Activated CD8-positive, alpha-beta memory T cell treated with anti-CD3 and anti-CD28 coated beads, Interleukin-2, amount 10 ng/mL, durations not matched to agents 7 days and 5 days (primary cell): ENCODE measurements around the gene DDX39B. TPM values are rescaled to one million over a fixed set of nuclear protein-coding genes. Genes with fewer than 3 reads are reported as not detected.

ENCODE experiments used
- ATAC-seq: fragments of 150-1000 bp; cut with Tn5 transposase; one replicate; pipeline ENCODE4 v1.10.0; 2021; ENCODE audit warnings: moderate library complexity
- CTCF ChIA-PET: fragments of 350-600 bp; sonication (Branson Sonifier 250); formaldehyde crosslinking; loops from one replicate; lab custom pipeline; 2021; ENCODE audit warnings: antibody characterized with exemption; lab: Charles Lee
- DNase-seq: peaks from one replicate; pipeline ENCODE4 v3.0.0-alpha.2; 2020
- H3K27ac Mint-ChIP-seq: one replicate; pipeline ENCODE4 v1.8.0; 2021; ENCODE audit warnings: mild to moderate bottlenecking, mixed read lengths
- H3K27me3 Mint-ChIP-seq: one replicate; pipeline ENCODE4 v1.8.0; 2021; ENCODE audit warnings: mixed read lengths
- H3K36me3 Mint-ChIP-seq: one replicate; pipeline ENCODE4 v1.8.0; 2021; ENCODE audit warnings: mild to moderate bottlenecking, mixed read lengths
- H3K4me1 Mint-ChIP-seq: one replicate; pipeline ENCODE4 v1.8.0; 2021; ENCODE audit warnings: mixed read lengths
- H3K4me3 Mint-ChIP-seq: one replicate; pipeline ENCODE4 v1.8.0; 2021; ENCODE audit warnings: mild to moderate bottlenecking, moderate library complexity, mixed read lengths
- H3K9me3 Mint-ChIP-seq: one replicate; pipeline ENCODE4 v1.8.0; 2022; ENCODE audit warnings: low read depth, mixed read lengths
- total RNA-seq, 2 experiments: library from RNA; stranded (reverse); gene quantifications; one replicate each; pipeline ENCODE4 v1.2.3, GENCODE V29; 2021

Gene DDX39B
- total RNA-seq, 2 experiments from 2014 or later, result 495 to 503 TPM

- peak within 1 kb of the TSS; percentile 89 for H3K4me3 Mint-ChIP-seq
- DNase-seq (peak; percentile 87), ATAC-seq (peak; percentile 59)
- H3K4me1 Mint-ChIP-seq, result peaks cover 92% of the 10 kb centered on the region
- H3K9me3 Mint-ChIP-seq, result no peaks in the 10 kb centered on the region
- H3K27me3 Mint-ChIP-seq, result peaks cover 24% of the 10 kb centered on the region
- CTCF ChIA-PET, result interaction anchor here (1.4 to 17.5 kb wide), 9 partner anchors 9 to 26 kb away, joined by 5 to 931 read pairs (median 93); partner anchors contain the start of genes ATP6V1G2, LST1, LTB and NCR3
- peak within 1 kb of the TSS; percentile 94 for H3K27ac Mint-ChIP-seq
- H3K36me3 Mint-ChIP-seq, result peaks cover 22% of the 10 kb centered on the region
These were observed 30.5 kb upstream of the DDX39B start, which contains the start of gene LTA for GRCh38 chr6:31572041-31572911. LTA (plus strand) TSS chr6:31572289; CDS start chr6:31572743, 454 bp downstream.

DNA sequence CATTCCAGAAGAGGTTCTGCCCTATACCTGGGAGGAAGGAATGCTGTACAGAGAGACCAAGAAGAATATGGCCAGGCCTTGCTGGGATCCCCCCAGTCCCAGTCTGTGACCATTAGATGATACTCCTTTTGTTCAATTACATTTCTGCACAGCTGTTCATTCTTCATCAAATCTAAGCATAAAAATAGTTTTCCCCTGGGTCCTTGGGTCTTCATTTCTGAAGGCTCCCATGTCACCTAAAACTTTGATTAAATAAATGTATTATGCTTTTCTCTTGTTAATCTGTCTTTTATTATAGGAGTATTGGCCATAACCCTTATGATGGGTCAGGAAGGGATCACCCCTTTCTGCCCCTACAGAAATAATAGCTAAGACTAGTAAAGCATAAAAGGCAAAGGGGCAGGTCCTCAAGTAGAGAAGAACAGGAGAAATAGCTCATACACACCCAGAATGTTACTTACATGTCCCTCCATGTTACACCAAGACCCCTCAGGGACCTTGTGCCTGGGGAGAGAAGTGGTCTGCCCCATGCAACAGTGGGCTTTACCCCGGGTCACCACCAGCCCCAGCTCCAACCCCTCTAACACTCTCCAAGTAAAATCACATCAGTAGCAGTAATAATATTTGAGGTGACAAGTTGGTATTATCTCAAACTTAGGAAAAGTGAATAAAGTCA is 28.2 kb upstream of the DDX39B start:
- Mint-ChIP-seq H3K27me3 (peaks cover 38% of the 10 kb centered on the region), H3K36me3 (peaks cover 7% of the 10 kb centered on the region), H3K4me3 (no peak overlapping the region), H3K27ac (no peak overlapping the region), H3K9me3 (no peaks in the 10 kb centered on the region), H3K4me1 (peaks cover 74% of the 10 kb centered on the region)
- DNase-seq (no peak), ATAC-seq (no peak)
- CTCF ChIA-PET, result interaction anchor here (0.6 to 7.6 kb wide), 11 partner anchors 10 to 49 kb away, joined by 3 to 96 read pairs (median 10); partner anchors contain the start of genes DDX39B, LST1, LTB and NCR3

GRCh38 chr6:31568537-31568961 is 26.7 kb upstream of the DDX39B start:
- CTCF ChIA-PET, result interaction anchor here (1.1 to 7.6 kb wide), 9 partner anchors 8 to 29 kb away, joined by 3 to 96 read pairs (median 16); partner anchors contain the start of genes DDX39B, LTB, NCR3 and NFKBIL1
- Mint-ChIP-seq H3K4me1 (peaks cover 63% of the 10 kb centered on the region), H3K36me3 (peaks cover 12% of the 10 kb centered on the region), H3K9me3 (no peaks in the 10 kb centered on the region), H3K27ac (peak overlapping the region; percentile 67), H3K27me3 (peaks cover 49% of the 10 kb centered on the region), H3K4me3 (peak overlapping the region; percentile 8)
- peak; percentile 89 for DNase-seq
- ATAC-seq, result peak; percentile 68

GRCh38 chr6:31567531-31568370 is 25.9 kb upstream of the DDX39B start:
- H3K9me3 Mint-ChIP-seq, result no peaks in the 10 kb centered on the region
- ATAC-seq (no peak), DNase-seq (no peak)
- H3K36me3 Mint-ChIP-seq, result peaks cover 18% of the 10 kb centered on the region
- no peak overlapping the region for H3K4me3 Mint-ChIP-seq
- peaks cover 56% of the 10 kb centered on the region for H3K27me3 Mint-ChIP-seq
- H3K4me1 Mint-ChIP-seq, result peaks cover 55% of the 10 kb centered on the region
- peak overlapping the region; percentile 67 for H3K27ac Mint-ChIP-seq
- CTCF ChIA-PET, result interaction anchor here (0.7 to 7.6 kb wide), 9 partner anchors 8 to 73 kb away, joined by 3 to 96 read pairs (median 16); partner anchors contain the start of genes DDX39B, LTB and NCR3

- no peaks in the 10 kb centered on the region for H3K9me3 Mint-ChIP-seq
- DNase-seq, result no peak
- H3K36me3 Mint-ChIP-seq, result peaks cover 41% of the 10 kb centered on the region
These were observed 18.9 kb upstream of the DDX39B start for GRCh38 chr6:31560697-31561058.

DNA sequence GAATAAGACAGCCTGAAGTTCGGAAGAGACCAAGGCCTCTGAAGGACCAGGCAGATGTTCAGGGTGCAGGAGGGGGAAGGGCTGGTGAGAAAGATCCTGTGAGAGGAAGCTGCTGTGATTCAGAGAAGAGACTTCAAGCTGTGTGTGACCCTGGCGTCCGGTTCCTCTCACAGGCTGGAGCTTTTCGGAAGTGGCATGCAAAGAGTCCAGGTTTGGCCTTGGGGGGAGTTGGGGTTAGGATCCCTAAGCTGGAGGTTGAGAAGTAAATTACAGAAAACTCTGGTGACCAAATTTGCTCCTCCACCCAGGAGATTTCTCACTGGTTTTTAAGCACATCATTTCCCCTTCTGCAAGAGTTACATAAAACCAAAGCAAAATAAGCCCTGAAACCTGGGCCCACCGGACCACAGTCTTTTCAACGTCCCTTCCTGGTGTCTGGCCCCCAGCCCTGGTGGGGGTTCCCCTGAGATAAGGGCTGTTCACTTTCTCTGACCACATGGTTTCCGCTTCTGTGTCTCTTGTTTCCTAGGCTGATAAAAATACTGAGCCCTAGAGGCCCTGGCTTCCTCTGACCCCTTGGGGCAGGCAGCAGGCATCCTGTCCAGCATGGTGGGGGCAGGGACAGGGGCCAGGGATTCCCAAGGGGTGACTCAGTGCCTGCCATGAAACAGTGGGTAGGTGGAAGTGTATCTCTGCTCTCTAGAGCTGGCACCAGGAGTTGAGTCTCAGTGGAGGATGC is 18.3 kb upstream of the DDX39B start:
- H3K36me3 Mint-ChIP-seq, result peaks cover 37% of the 10 kb centered on the region
- peak overlapping the region; percentile 82 for H3K27ac Mint-ChIP-seq
- DNase-seq (peak; percentile 79), ATAC-seq (peak; percentile 77)
- H3K27me3 Mint-ChIP-seq, result peaks cover 33% of the 10 kb centered on the region
- no peaks in the 10 kb centered on the region for H3K9me3 Mint-ChIP-seq
- peaks cover 61% of the 10 kb centered on the region for H3K4me1 Mint-ChIP-seq
- CTCF ChIA-PET, result interaction anchor here (3.0 to 12.1 kb wide), 5 partner anchors 8 to 35 kb away, joined by 16 to 189 read pairs (median 34); partner anchors contain the start of genes LST1, LTA, LTB and NCR3
- H3K4me3 Mint-ChIP-seq, result peak overlapping the region; percentile 26

More at GRCh38 chr6:31560697-31561058, 18.9 kb upstream of the DDX39B start:
- peak overlapping the region; percentile 26 for H3K4me3 Mint-ChIP-seq
- peak overlapping the region; percentile 82 for H3K27ac Mint-ChIP-seq
- CTCF ChIA-PET, result interaction anchor here (3.0 to 12.1 kb wide), 5 partner anchors 8 to 35 kb away, joined by 16 to 189 read pairs (median 34); partner anchors contain the start of genes LST1, LTA, LTB and NCR3
- H3K4me1 Mint-ChIP-seq, result peaks cover 63% of the 10 kb centered on the region
- no peak for ATAC-seq
- H3K27me3 Mint-ChIP-seq, result peaks cover 38% of the 10 kb centered on the region

DNA sequence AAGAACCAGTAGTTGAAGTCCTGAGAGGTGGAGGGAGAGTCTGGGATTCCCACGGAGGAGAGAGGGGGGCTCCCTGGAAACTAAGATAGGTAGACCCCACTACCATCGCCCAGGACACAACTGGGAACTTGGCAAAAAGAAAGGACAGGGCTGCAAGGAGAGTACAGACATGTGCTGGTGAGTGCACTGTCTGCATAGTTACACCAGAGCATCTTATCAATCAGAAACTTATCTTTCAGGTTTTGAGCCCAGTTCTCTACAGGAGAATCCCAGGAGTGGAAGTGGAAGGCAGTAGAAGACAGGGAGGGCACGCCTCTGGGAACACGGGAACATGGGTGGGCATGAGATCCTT is 17.8 kb upstream of the DDX39B start:
- H3K27ac Mint-ChIP-seq, result peak overlapping the region; percentile 82
- no peaks in the 10 kb centered on the region for H3K9me3 Mint-ChIP-seq
- peak overlapping the region; percentile 26 for H3K4me3 Mint-ChIP-seq
- peaks cover 27% of the 10 kb centered on the region for H3K27me3 Mint-ChIP-seq
- peak; percentile 52 for ATAC-seq
- CTCF ChIA-PET, result interaction anchor here (3.0 to 12.1 kb wide), 5 partner anchors 9 to 36 kb away, joined by 16 to 189 read pairs (median 34); partner anchors contain the start of genes LST1, LTA, LTB and NCR3
- DNase-seq, result no peak
- peaks cover 35% of the 10 kb centered on the region for H3K36me3 Mint-ChIP-seq
- peaks cover 63% of the 10 kb centered on the region for H3K4me1 Mint-ChIP-seq

GRCh38 chr6:31558631-31559500 is 17.1 kb upstream of the DDX39B start:
- Mint-ChIP-seq H3K27ac (peak overlapping the region; percentile 82), H3K36me3 (peaks cover 35% of the 10 kb centered on the region), H3K4me1 (peaks cover 62% of the 10 kb centered on the region), H3K27me3 (peaks cover 24% of the 10 kb centered on the region), H3K4me3 (peak overlapping the region; percentile 53), H3K9me3 (no peaks in the 10 kb centered on the region)
- peak; percentile 56 for ATAC-seq
- DNase-seq, result peak; percentile 80
- CTCF ChIA-PET, result interaction anchor here (1.0 to 12.1 kb wide), 5 partner anchors 9 to 37 kb away, joined by 3 to 189 read pairs (median 21); partner anchors contain the start of genes LST1, LTA, LTB and NCR3

DNA sequence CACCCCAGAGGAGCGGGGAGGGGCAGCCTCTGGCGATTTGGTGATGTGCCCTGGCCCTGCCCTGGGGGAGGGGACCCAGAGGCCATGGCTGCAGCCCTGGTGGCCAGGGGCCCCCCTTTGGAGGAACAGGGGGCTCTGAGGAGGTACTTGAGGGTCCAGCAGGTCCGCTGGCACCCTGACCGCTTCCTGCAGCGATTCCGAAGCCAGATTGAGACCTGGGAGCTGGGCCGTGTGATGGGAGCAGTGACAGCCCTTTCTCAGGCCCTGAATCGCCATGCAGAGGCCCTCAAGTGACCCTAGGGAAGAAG is 16.5 kb upstream of the DDX39B start:
- H3K27ac Mint-ChIP-seq, result no peak overlapping the region
- H3K4me3 Mint-ChIP-seq, result peak overlapping the region; percentile 53
- no peaks in the 10 kb centered on the region for H3K9me3 Mint-ChIP-seq
- peaks cover 60% of the 10 kb centered on the region for H3K4me1 Mint-ChIP-seq
- ATAC-seq, result no peak
- peaks cover 32% of the 10 kb centered on the region for H3K36me3 Mint-ChIP-seq
- CTCF ChIA-PET, result interaction anchor here (1.0 to 12.1 kb wide), 5 partner anchors 9 to 37 kb away, joined by 3 to 189 read pairs (median 21); partner anchors contain the start of genes LST1, LTA, LTB and NCR3
- H3K27me3 Mint-ChIP-seq, result peaks cover 18% of the 10 kb centered on the region
- no peak for DNase-seq

DNA sequence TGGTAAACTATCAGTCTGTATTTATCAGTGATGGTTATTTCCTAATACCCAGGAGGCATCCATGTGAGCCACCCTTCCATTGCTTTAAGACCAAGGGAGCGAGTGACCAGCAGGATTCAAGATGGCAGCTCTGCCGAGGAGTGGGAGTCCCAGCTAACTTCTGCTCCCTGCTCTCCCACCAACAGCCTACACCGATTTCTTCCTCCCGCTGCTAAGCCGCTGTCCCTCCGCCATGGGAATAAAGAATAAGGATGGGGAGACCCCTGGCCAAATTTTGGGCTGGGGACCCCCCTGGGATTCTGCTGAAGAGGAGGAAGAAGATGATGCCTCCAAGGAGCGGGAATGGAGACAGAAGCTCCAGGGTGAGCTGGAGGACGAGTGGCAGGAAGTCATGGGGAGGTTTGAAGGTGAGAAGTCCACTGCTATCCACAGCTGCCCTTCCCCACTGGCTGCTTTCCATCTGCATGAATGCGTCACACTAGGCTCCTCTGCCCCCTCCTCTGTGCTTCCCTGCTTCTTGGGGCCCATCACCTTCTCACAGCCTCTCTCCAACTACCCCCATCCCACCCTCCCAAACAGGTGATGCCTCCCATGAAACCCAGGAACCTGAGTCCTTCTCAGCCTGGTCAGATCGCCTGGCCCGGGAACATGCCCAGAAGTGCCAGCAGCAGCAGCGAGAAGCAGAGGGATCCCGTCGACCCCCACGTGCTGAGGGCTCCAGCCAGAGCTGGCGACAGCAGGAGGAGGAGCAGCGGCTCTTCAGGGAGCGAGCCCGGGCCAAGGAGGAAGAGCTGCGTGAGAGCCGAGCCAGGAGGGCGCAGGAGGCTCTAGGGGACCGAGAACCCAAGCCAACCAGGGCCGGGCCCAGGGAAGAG is 15.9 kb upstream of the DDX39B start:
- H3K4me3 Mint-ChIP-seq, result no peak overlapping the region
- CTCF ChIA-PET, result interaction anchor here (3.0 to 12.1 kb wide), 3 partner anchors 11 to 38 kb away, joined by 16 to 189 read pairs (median 128); partner anchors contain the start of genes LST1, LTB, NCR3 and TNF
- H3K9me3 Mint-ChIP-seq, result no peaks in the 10 kb centered on the region
- H3K4me1 Mint-ChIP-seq, result peaks cover 60% of the 10 kb centered on the region
- peaks cover 29% of the 10 kb centered on the region for H3K36me3 Mint-ChIP-seq
- H3K27ac Mint-ChIP-seq, result no peak overlapping the region
- ATAC-seq, result no peak
- DNase-seq, result no peak
- H3K27me3 Mint-ChIP-seq, result peaks cover 13% of the 10 kb centered on the region
